ENCODE results near the gene DACH2.

DNA sequence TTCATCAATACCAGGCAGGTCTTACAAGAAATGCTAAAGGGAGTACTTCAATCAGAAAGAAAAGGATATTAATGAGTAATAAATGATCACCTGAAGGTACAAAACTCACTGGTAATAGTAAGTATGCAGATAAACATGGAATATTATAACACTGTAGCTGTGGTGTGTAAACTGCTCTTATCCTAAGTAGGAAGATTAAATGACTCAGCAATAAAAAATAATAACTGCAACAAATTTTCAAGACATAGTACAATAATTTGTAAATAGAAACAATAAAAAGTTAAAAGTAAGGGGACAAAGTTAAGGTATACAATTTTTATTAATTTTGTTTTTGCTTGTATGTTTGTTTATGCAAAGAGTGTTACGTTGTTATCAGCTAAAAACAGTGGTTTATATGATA lies 43.7 kb upstream of the DACH2 start:
- TF ChIP-seq, protein P1, sequence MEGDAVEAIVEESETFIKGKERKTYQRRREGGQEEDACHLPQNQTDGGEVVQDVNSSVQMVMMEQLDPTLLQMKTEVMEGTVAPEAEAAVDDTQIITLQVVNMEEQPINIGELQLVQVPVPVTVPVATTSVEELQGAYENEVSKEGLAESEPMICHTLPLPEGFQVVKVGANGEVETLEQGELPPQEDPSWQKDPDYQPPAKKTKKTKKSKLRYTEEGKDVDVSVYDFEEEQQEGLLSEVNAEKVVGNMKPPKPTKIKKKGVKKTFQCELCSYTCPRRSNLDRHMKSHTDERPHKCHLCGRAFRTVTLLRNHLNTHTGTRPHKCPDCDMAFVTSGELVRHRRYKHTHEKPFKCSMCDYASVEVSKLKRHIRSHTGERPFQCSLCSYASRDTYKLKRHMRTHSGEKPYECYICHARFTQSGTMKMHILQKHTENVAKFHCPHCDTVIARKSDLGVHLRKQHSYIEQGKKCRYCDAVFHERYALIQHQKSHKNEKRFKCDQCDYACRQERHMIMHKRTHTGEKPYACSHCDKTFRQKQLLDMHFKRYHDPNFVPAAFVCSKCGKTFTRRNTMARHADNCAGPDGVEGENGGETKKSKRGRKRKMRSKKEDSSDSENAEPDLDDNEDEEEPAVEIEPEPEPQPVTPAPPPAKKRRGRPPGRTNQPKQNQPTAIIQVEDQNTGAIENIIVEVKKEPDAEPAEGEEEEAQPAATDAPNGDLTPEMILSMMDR (IDR thresholded peaks at IDR 0.05), result no peak
- TF ChIP-seq POLR2A (IDR thresholded peaks at IDR 0.05) (no peak), POLR2AphosphoS5 (IDR thresholded peaks at IDR 0.05) (no peak), EP300 (IDR thresholded peaks at IDR 0.05) (no peak)

Measured in upper lobe of left lung (tissue), 4 donors.